Mesenchymal stem cell (in vitro differentiated cells and primary cell): ENCODE measurements around the gene NEK10.
A peak's percentile ranks its signal among the peaks of the same experiment; 100 is the strongest.

Experiments
- DNase-seq: peaks from one replicate; pipeline ENCODE4 v3.0.0-alpha.2; 2013
- H2AFZ ChIP-seq: one replicate; pipeline ENCODE4 v1.6.1; 2013; ENCODE audit warnings: low read depth, mild to moderate bottlenecking, control low read depth, inconsistent platforms, low read length, moderate library complexity
- H2AK5ac ChIP-seq: 2 replicates; pipeline ENCODE4 v1.6.1; 2013; ENCODE audit warnings: low read length, moderate library complexity, mild to moderate bottlenecking, inconsistent platforms; ENCODE audit not compliant: severe bottlenecking
- H2BK120ac ChIP-seq: one replicate; pipeline ENCODE4 v1.6.1; 2013; ENCODE audit warnings: low read depth, mild to moderate bottlenecking, inconsistent platforms, low read length, moderate library complexity
- H2BK12ac ChIP-seq, 2 experiments: one replicate each; pipeline ENCODE4 v1.6.1; 2013; ENCODE audit warnings: inconsistent platforms in 2 of 2, low read length in 2 of 2, mild to moderate bottlenecking in 2 of 2, moderate library complexity in 2 of 2, control low read depth in 1 of 2
- H2BK15ac ChIP-seq: one replicate; pipeline ENCODE4 v1.6.1; 2013; ENCODE audit warnings: mild to moderate bottlenecking, low read depth, inconsistent platforms; ENCODE audit not compliant: poor library complexity, severe bottlenecking
- H2BK5ac ChIP-seq: 2 replicates; pipeline ENCODE4 v1.6.1; 2013; ENCODE audit warnings: low read depth, mild to moderate bottlenecking, low read length, control low read depth, inconsistent platforms; ENCODE audit not compliant: poor library complexity, severe bottlenecking
- H3K14ac ChIP-seq, 2 experiments: one replicate each; pipeline ENCODE4 v1.6.1; 2013; ENCODE audit warnings: inconsistent platforms in 2 of 2, low read length in 2 of 2, control low read depth in 1 of 2, mild to moderate bottlenecking in 1 of 2, moderate library complexity in 1 of 2
- H3K18ac ChIP-seq, 2 experiments: one replicate each; pipeline ENCODE4 v1.6.1; 2013; ENCODE audit warnings: inconsistent platforms in 2 of 2, low read length in 2 of 2, control low read depth in 1 of 2, low read depth in 1 of 2, mild to moderate bottlenecking in 1 of 2
- H3K23ac ChIP-seq, 2 experiments: one replicate each; pipeline ENCODE4 v1.6.1; 2013; ENCODE audit warnings: inconsistent platforms in 2 of 2, low read length in 2 of 2, mild to moderate bottlenecking in 2 of 2, moderate library complexity in 2 of 2, control low read depth in 1 of 2
- H3K27ac ChIP-seq: 2 replicates; pipeline ENCODE4 v1.5.1; 2013; ENCODE audit warnings: mild to moderate bottlenecking, moderate library complexity, low read length, control low read depth, inconsistent platforms; ENCODE audit not compliant: poor library complexity, severe bottlenecking
- H3K27me3 ChIP-seq, 2 experiments: 2 replicates each; pipeline versions ENCODE4 v1.6.1 to v1.7.0; 2013; ENCODE audit warnings: low read length in 2 of 2, mild to moderate bottlenecking in 2 of 2, moderate library complexity in 2 of 2, control low read depth in 1 of 2, inconsistent platforms in 1 of 2; ENCODE audit not compliant: control insufficient read depth in 1 of 2, insufficient read depth in 1 of 2
- H3K36me3 ChIP-seq, 2 experiments: 2 replicates each; pipeline versions ENCODE4 v1.6.1 to v1.7.0; 2013; ENCODE audit warnings: low read length in 2 of 2, control low read depth in 1 of 2, inconsistent platforms in 1 of 2, low read depth in 1 of 2, mild to moderate bottlenecking in 1 of 2; ENCODE audit not compliant: insufficient read depth in 2 of 2, control insufficient read depth in 1 of 2
- H3K4ac ChIP-seq, 2 experiments: one replicate each; pipeline ENCODE4 v1.6.1; 2013; ENCODE audit warnings: inconsistent platforms in 2 of 2, low read length in 2 of 2, mild to moderate bottlenecking in 2 of 2, moderate library complexity in 2 of 2, control low read depth in 1 of 2, low read depth in 1 of 2
- H3K4me1 ChIP-seq: 2 replicates; pipeline ENCODE4 v1.6.1; 2013; ENCODE audit warnings: low read depth, low read length, control low read depth; ENCODE audit not compliant: control insufficient read depth, insufficient read depth
- H3K4me2 ChIP-seq: 2 replicates; pipeline ENCODE4 v1.6.1; 2013; ENCODE audit warnings: low read length, mild to moderate bottlenecking, inconsistent platforms; ENCODE audit not compliant: poor library complexity, severe bottlenecking
- H3K4me3 ChIP-seq, 2 experiments: 2 replicates each; pipeline versions ENCODE4 v1.5.1 to v1.7.0; 2013; ENCODE audit warnings: low read length in 2 of 2, mild to moderate bottlenecking in 2 of 2, control low read depth in 1 of 2, low read depth in 1 of 2; ENCODE audit not compliant: insufficient read depth in 1 of 2
- H3K79me1 ChIP-seq: replicated peaks from 2 replicates; pipeline ENCODE4 v1.6.1; 2013; ENCODE audit warnings: mild to moderate bottlenecking, control low read depth, low read length, inconsistent platforms; ENCODE audit not compliant: poor library complexity, severe bottlenecking
- H3K9ac ChIP-seq: 2 replicates; pipeline ENCODE4 v1.7.0; 2013; ENCODE audit warnings: mild to moderate bottlenecking, low read length, moderate library complexity
- H3K9me3 ChIP-seq: 2 replicates; pipeline ENCODE4 v1.7.0; 2013; ENCODE audit warnings: mild to moderate bottlenecking, low read length; ENCODE audit not compliant: control insufficient read depth
- H4K8ac ChIP-seq: one replicate; pipeline ENCODE4 v1.6.1; 2013; ENCODE audit warnings: inconsistent platforms, mild to moderate bottlenecking, low read length, moderate library complexity
- H4K91ac ChIP-seq: one replicate; pipeline ENCODE4 v1.6.1; 2013; ENCODE audit warnings: mild to moderate bottlenecking, low read length, inconsistent platforms
- WGBS: methylation state at CpG from one replicate; pipeline ENCODE4 v1.1.7; 2013; ENCODE audit warnings: mixed read lengths; 5-methylcytosine and 5-hydroxymethylcytosine counted together

Gene NEK10

DNA sequence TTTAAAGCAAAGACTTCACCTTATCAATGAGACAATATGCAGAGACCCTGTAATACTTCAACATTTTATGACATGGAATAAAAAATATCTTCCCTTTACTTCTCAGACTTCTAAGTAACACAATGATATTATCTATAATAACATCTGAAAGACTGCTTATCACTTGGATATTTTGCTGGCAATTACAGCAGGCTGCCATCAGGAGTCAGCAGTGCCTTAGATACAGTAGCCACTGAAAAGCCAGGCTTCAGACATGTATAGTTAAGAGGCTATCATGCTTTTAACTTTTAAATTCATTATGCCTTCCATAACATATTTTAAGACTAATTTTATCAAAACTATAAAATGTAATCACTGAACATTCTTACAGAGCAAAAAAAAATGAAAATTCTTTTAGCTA is 227.5 kb downstream of the NEK10 start:
- H2AK5ac ChIP-seq: no peak overlapping the region
- H3K27ac ChIP-seq: no peak overlapping the region
- H2BK15ac ChIP-seq: no peak overlapping the region

DNA sequence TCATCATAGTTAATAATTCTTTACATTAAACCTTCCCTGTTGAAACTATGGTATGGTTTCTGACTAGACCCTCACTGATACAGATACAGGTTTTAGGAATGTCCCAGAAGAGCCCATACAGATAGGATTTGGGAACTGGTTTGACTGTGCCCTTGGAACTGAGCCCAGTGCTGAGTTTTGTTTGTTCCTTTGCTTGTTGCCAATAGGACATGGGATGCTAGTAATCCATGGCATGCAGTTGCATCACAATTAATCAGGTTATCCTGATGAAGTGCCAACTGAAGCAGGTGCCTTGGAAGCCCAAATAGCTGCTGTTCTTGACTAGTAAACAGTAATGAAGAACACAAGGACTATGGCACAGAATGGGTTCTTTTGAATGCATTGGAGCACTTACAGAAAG is 230.6 kb downstream of the NEK10 start:
- Histone ChIP-seq H4K91ac (no peak overlapping the region), H2AK5ac (no peak overlapping the region), H2BK12ac (no peak overlapping the region), H2BK120ac (no peak overlapping the region), H3K27me3 (no peaks in the 10 kb centered on the region), H3K18ac (no peak overlapping the region), H3K4me3 (no peak overlapping the region), H4K8ac (no peak overlapping the region), H3K4me1 (no peaks in the 10 kb centered on the region), H3K27ac (no peak overlapping the region), H3K23ac (no peak overlapping the region), H3K79me1 (no peaks in the 10 kb centered on the region), H3K14ac (no peak overlapping the region), H3K36me3 (peaks cover 0 to 53% of the 10 kb centered on the region in 2 experiments), H2BK15ac (no peak overlapping the region), H3K4me2 (no peak overlapping the region), H2BK5ac (no peak overlapping the region), H3K9me3 (no peaks in the 10 kb centered on the region), H3K9ac (no peak overlapping the region), H2AFZ (no peak overlapping the region), H3K4ac (no peak overlapping the region)
- DNase-seq: no peak

More for the DNA sequence above, 227.5 kb downstream of the NEK10 start:
- H3K14ac ChIP-seq: no peak overlapping the region
- no peak overlapping the region for H3K4me2 ChIP-seq
- peaks cover 0 to 66% of the 10 kb centered on the region in 2 experiments for H3K36me3 ChIP-seq
- no peak overlapping the region for H2BK5ac ChIP-seq
- no peaks in the 10 kb centered on the region for H3K27me3 ChIP-seq
- H2AFZ ChIP-seq: no peak overlapping the region
- H3K4me3 ChIP-seq: no peak overlapping the region
- no peak overlapping the region for H4K91ac ChIP-seq
- H3K4ac ChIP-seq: no peak overlapping the region
- H4K8ac ChIP-seq: no peak overlapping the region
- H2BK120ac ChIP-seq: no peak overlapping the region
- no peak overlapping the region for H3K23ac ChIP-seq
- H3K4me1 ChIP-seq: no peaks in the 10 kb centered on the region
- no peaks in the 10 kb centered on the region for H3K9me3 ChIP-seq
- H3K79me1 ChIP-seq: no peaks in the 10 kb centered on the region
- DNase-seq: no peak
- no peak overlapping the region for H3K18ac ChIP-seq
- no peak overlapping the region for H3K9ac ChIP-seq
- no peak overlapping the region for H2BK12ac ChIP-seq

GRCh38 chr3:27138005-27138404 is 231.2 kb downstream of the NEK10 start:
- no peaks in the 10 kb centered on the region for H3K9me3 ChIP-seq
- no peak overlapping the region for H3K4me3 ChIP-seq
- H3K36me3 ChIP-seq: peaks cover 0 to 53% of the 10 kb centered on the region in 2 experiments
- no peak overlapping the region for H3K4ac ChIP-seq
- H3K4me1 ChIP-seq: no peaks in the 10 kb centered on the region
- no peak for DNase-seq
- no peak overlapping the region for H3K4me2 ChIP-seq
- H2AK5ac ChIP-seq: no peak overlapping the region
- 67% methylated on average over 4 of the region's 4 CpGs for WGBS
- H2BK12ac ChIP-seq: no peak overlapping the region
- H3K23ac ChIP-seq: no peak overlapping the region
- no peak overlapping the region for H3K18ac ChIP-seq
- H3K27ac ChIP-seq: no peak overlapping the region
- no peak overlapping the region for H2BK5ac ChIP-seq
- no peak overlapping the region for H2BK120ac ChIP-seq
- H3K27me3 ChIP-seq: no peaks in the 10 kb centered on the region
- H2BK15ac ChIP-seq: no peak overlapping the region
- H4K91ac ChIP-seq: no peak overlapping the region
- no peak overlapping the region for H2AFZ ChIP-seq
- no peak overlapping the region for H3K9ac ChIP-seq
- no peak overlapping the region for H3K14ac ChIP-seq
- H3K79me1 ChIP-seq: no peaks in the 10 kb centered on the region
- H4K8ac ChIP-seq: no peak overlapping the region

GRCh38 chr3:27134171-27134796 is 234.9 kb downstream of the NEK10 start:
- no peak overlapping the region for H2BK15ac ChIP-seq
- H2AFZ ChIP-seq: no peak overlapping the region
- no peaks in the 10 kb centered on the region for H3K27me3 ChIP-seq
- H3K36me3 ChIP-seq: peaks cover 0 to 52% of the 10 kb centered on the region in 2 experiments
- no peak overlapping the region for H3K4me2 ChIP-seq
- no peak overlapping the region for H2BK120ac ChIP-seq
- no peak overlapping the region for H3K23ac ChIP-seq
- no peak overlapping the region for H3K4me3 ChIP-seq
- DNase-seq: peak; percentile 66
- H2AK5ac ChIP-seq: no peak overlapping the region
- WGBS: 0% methylated on average over 1 of the region's 2 CpGs
- no peak overlapping the region for H2BK12ac ChIP-seq
- H4K8ac ChIP-seq: no peak overlapping the region
- no peak overlapping the region for H2BK5ac ChIP-seq
- H3K9me3 ChIP-seq: no peaks in the 10 kb centered on the region
- no peak overlapping the region for H3K18ac ChIP-seq
- H3K27ac ChIP-seq: no peak overlapping the region
- H3K4me1 ChIP-seq: no peaks in the 10 kb centered on the region
- no peak overlapping the region for H3K9ac ChIP-seq
- H3K79me1 ChIP-seq: no peaks in the 10 kb centered on the region
- no peak overlapping the region for H3K14ac ChIP-seq
- no peak overlapping the region for H4K91ac ChIP-seq
- H3K4ac ChIP-seq: no peak overlapping the region
